Neural progenitor cell (in vitro differentiated cells): ENCODE measurements around the gene REG3G.

Source experiments
- EZH2 ChIP-seq: fragments of 200-600 bp; sonication (generic); IDR thresholded peaks from 2 replicates; pipeline ENCODE4 v1.6.1; 2017; ENCODE audit warnings: antibody characterized with exemption, mild to moderate bottlenecking, moderate library complexity
- EZH2phosphoT487 ChIP-seq: fragments of 200-600 bp; sonication (generic); IDR thresholded peaks from 2 replicates; pipeline ENCODE4 v1.6.1; 2017; ENCODE audit warnings: antibody characterized with exemption
- TF ChIP-seq, protein P1 (sequence below): fragments of 200-600 bp; sonication (generic); IDR thresholded peaks from 2 replicates; pipeline ENCODE4 v1.5.1; 2017; ENCODE audit warnings: antibody characterized with exemption, mild to moderate bottlenecking

DNA sequence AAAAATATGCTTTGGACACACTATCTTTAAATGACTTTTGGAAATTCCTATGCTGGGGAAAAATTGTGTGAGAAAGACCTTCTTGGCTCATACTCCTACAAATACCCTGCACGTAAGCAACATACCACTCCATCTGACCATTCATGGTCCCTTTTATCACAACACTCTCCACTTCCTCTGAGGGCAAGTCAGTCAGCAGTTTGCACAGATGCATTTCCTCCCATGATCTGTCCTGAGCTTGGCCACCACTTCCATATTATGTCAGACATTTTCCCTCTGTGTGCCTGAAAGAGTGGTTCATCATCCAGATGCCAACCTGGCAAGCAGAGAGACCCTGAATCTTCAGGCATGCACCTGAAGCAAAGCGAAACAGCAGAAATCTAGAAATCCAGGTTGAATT lies 16.1 kb upstream of the REG3G start:
- TF ChIP-seq, protein P1, sequence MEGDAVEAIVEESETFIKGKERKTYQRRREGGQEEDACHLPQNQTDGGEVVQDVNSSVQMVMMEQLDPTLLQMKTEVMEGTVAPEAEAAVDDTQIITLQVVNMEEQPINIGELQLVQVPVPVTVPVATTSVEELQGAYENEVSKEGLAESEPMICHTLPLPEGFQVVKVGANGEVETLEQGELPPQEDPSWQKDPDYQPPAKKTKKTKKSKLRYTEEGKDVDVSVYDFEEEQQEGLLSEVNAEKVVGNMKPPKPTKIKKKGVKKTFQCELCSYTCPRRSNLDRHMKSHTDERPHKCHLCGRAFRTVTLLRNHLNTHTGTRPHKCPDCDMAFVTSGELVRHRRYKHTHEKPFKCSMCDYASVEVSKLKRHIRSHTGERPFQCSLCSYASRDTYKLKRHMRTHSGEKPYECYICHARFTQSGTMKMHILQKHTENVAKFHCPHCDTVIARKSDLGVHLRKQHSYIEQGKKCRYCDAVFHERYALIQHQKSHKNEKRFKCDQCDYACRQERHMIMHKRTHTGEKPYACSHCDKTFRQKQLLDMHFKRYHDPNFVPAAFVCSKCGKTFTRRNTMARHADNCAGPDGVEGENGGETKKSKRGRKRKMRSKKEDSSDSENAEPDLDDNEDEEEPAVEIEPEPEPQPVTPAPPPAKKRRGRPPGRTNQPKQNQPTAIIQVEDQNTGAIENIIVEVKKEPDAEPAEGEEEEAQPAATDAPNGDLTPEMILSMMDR: no peak
- TF ChIP-seq EZH2 (no peak), EZH2phosphoT487 (no peak)
